Measurements from ENCODE around the gene TRIM47.
"Not testable (repeated sequence)": the region's sequence is repeated elsewhere in the genome, so short reads cannot be mapped to it uniquely, and the experiment has no call there.

TRIM47 gene

GRCh38 chr17:75891022-75891604, 12.7 kb upstream of the TRIM47 start:
- no peak overlapping the region for H3K4me3 ChIP-seq (ENCODE audit: low read depth, low read length)
- no peaks in the 10 kb centered on the region for H3K27me3 ChIP-seq
- TF ChIP-seq CTCF (IDR thresholded peaks at IDR 0.05; ENCODE audit: low read depth, low read length): no peak
- H3K9me3 ChIP-seq: no peaks in the 10 kb centered on the region
- peaks cover 5% of the 10 kb centered on the region; the same call in 1 of the 2 replicates for H3K4me1 ChIP-seq
- peaks cover 20% of the 10 kb centered on the region for H3K36me3 ChIP-seq
- no peak for DNase-seq

GRCh38 chr17:75889454-75889853, 11.1 kb upstream of the TRIM47 start:
- H3K4me1 ChIP-seq: 0 out of 2 replicates have a peak, but pooled peaks cover 3% of the 10 kb centered on the region
- TF ChIP-seq CTCF (IDR thresholded peaks at IDR 0.05; ENCODE audit: low read depth, low read length): no peak
- no peaks in the 10 kb centered on the region for H3K27me3 ChIP-seq
- no peaks in the 10 kb centered on the region for H3K9me3 ChIP-seq
- peaks cover 20% of the 10 kb centered on the region for H3K36me3 ChIP-seq
- H3K4me3 ChIP-seq (ENCODE audit: low read depth, low read length): no peak overlapping the region
- DNase-seq: no peak

- Histone ChIP-seq H3K36me3 (peaks cover 18% of the 10 kb centered on the region), H3K4me1 (0 out of 2 replicates have a peak, but pooled peaks cover 3% of the 10 kb centered on the region)
These were observed 10.1 kb upstream of the TRIM47 start for GRCh38 chr17:75888484-75888883.

GRCh38 chr17:75885860-75886259, 7.5 kb upstream of the TRIM47 start:
- H3K4me3 ChIP-seq (ENCODE audit: low read depth, low read length); H3K4me1 ChIP-seq; H3K27me3 ChIP-seq; H3K36me3 ChIP-seq; H3K9me3 ChIP-seq; DNase-seq: not testable (repeated sequence)

More at GRCh38 chr17:75888484-75888883, 10.1 kb upstream of the TRIM47 start:
- Histone ChIP-seq H3K9me3 (no peaks in the 10 kb centered on the region), H3K27me3 (no peaks in the 10 kb centered on the region), H3K4me3 (ENCODE audit: low read depth, low read length) (no peak overlapping the region)
- no peak for TF ChIP-seq CTCF (IDR thresholded peaks at IDR 0.05; ENCODE audit: low read depth, low read length)
- DNase-seq: no peak

GRCh38 chr17:75885431-75885830, 7.0 kb upstream of the TRIM47 start:
- Histone ChIP-seq H3K4me3 (ENCODE audit: low read depth, low read length) (no peak overlapping the region), H3K4me1 (0 out of 2 replicates have a peak, but pooled peaks cover 3% of the 10 kb centered on the region), H3K9me3 (no peaks in the 10 kb centered on the region), H3K27me3 (no peaks in the 10 kb centered on the region), H3K36me3 (no peaks in the 10 kb centered on the region; the same call in 1 of the 2 replicates)
- no peak for TF ChIP-seq CTCF (IDR thresholded peaks at IDR 0.05; ENCODE audit: low read depth, low read length)
- DNase-seq: no peak

- no peak for DNase-seq
- H3K27me3 ChIP-seq: peaks cover 15% of the 10 kb centered on the region
- H3K4me1 ChIP-seq: peaks cover 4% of the 10 kb centered on the region
These were observed 3.5 kb upstream of the TRIM47 start for GRCh38 chr17:75881678-75882454.

More at GRCh38 chr17:75881678-75882454, 3.5 kb upstream of the TRIM47 start:
- Histone ChIP-seq H3K9me3 (no peaks in the 10 kb centered on the region), H3K4me3 (ENCODE audit: low read depth, low read length) (no peak overlapping the region), H3K36me3 (no peaks in the 10 kb centered on the region)
- no peak for TF ChIP-seq CTCF (IDR thresholded peaks at IDR 0.05; ENCODE audit: low read depth, low read length)
